ENCODE results near the gene NXPE3.

DNA sequence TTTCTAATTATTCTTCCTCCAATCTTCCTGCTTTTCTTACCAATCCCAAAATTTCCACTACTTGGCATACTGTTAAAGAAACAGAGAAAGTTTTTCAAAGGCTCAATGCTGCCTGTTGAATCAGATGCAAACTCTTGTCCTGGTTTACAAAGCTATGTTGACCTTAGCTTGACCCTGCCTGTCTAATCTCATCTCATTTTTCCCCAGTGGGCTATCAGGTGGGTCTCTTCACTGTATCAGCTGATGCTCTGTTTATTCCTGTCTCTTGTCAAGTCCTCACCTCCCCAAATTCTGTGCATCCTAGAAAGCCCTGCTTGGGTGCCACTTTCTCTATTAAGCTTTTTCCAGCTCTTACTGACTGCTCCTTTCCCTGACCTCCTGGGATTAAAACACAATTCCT, 88.5 kb downstream of the NXPE3 start:
- TF ChIP-seq, protein P1, sequence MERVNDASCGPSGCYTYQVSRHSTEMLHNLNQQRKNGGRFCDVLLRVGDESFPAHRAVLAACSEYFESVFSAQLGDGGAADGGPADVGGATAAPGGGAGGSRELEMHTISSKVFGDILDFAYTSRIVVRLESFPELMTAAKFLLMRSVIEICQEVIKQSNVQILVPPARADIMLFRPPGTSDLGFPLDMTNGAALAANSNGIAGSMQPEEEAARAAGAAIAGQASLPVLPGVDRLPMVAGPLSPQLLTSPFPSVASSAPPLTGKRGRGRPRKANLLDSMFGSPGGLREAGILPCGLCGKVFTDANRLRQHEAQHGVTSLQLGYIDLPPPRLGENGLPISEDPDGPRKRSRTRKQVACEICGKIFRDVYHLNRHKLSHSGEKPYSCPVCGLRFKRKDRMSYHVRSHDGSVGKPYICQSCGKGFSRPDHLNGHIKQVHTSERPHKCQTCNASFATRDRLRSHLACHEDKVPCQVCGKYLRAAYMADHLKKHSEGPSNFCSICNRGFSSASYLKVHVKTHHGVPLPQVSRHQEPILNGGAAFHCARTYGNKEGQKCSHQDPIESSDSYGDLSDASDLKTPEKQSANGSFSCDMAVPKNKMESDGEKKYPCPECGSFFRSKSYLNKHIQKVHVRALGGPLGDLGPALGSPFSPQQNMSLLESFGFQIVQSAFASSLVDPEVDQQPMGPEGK (CRISPR knock-in tag; IDR thresholded peaks at IDR 0.05; ENCODE audit: borderline replicate concordance), result no peak
- TF ChIP-seq, protein P2, sequence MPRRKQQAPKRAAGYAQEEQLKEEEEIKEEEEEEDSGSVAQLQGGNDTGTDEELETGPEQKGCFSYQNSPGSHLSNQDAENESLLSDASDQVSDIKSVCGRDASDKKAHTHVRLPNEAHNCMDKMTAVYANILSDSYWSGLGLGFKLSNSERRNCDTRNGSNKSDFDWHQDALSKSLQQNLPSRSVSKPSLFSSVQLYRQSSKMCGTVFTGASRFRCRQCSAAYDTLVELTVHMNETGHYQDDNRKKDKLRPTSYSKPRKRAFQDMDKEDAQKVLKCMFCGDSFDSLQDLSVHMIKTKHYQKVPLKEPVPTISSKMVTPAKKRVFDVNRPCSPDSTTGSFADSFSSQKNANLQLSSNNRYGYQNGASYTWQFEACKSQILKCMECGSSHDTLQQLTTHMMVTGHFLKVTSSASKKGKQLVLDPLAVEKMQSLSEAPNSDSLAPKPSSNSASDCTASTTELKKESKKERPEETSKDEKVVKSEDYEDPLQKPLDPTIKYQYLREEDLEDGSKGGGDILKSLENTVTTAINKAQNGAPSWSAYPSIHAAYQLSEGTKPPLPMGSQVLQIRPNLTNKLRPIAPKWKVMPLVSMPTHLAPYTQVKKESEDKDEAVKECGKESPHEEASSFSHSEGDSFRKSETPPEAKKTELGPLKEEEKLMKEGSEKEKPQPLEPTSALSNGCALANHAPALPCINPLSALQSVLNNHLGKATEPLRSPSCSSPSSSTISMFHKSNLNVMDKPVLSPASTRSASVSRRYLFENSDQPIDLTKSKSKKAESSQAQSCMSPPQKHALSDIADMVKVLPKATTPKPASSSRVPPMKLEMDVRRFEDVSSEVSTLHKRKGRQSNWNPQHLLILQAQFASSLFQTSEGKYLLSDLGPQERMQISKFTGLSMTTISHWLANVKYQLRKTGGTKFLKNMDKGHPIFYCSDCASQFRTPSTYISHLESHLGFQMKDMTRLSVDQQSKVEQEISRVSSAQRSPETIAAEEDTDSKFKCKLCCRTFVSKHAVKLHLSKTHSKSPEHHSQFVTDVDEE (CRISPR knock-in tag; IDR thresholded peaks at IDR 0.05), result no peak
- TF ChIP-seq ZNF565 (CRISPR knock-in tag; conservative IDR thresholded peaks at IDR 0.05; ENCODE audit: low read depth) (no peak), RARB (CRISPR knock-in tag; IDR thresholded peaks at IDR 0.05) (no peak)
- TF ChIP-seq, protein P3, sequence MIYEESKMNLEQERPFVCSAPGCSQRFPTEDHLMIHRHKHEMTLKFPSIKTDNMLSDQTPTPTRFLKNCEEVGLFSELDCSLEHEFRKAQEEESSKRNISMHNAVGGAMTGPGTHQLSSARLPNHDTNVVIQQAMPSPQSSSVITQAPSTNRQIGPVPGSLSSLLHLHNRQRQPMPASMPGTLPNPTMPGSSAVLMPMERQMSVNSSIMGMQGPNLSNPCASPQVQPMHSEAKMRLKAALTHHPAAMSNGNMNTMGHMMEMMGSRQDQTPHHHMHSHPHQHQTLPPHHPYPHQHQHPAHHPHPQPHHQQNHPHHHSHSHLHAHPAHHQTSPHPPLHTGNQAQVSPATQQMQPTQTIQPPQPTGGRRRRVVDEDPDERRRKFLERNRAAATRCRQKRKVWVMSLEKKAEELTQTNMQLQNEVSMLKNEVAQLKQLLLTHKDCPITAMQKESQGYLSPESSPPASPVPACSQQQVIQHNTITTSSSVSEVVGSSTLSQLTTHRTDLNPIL (CRISPR knock-in tag; IDR thresholded peaks at IDR 0.05; ENCODE audit: low read depth), result no peak

All from SK-N-SH treated with all-trans-retinoic acid at 6 μM for 48 hours (cell line).